SK-N-SH (cell line): ENCODE results near the gene TCFL5. TPM values are rescaled to one million over a fixed set of nuclear protein-coding genes. Genes with fewer than 3 reads are reported as not detected.

Source experiments
- CTCF ChIA-PET: fragments of 300-600, 350-600 bp; formaldehyde crosslinking; extraction: SDS; loops from one replicate; lab custom pipeline; 2021; lab: Yijun Ruan, JAX
- POLR2A ChIA-PET: fragments of 350-600 bp; sonication (Branson Sonifier 250); formaldehyde crosslinking; extraction: SDS; loops from one replicate; lab custom pipeline; 2020; ENCODE audit warnings: antibody characterized with exemption, inconsistent platforms; lab: Yijun Ruan, JAX
- DNase-seq: peaks from one replicate; pipeline ENCODE4 v3.0.0; 2012
- H2AFZ ChIP-seq: fragments of 200-600 bp; sonication (generic); 2 replicates; pipeline ENCODE4 v1.8.1; 2016; ENCODE audit warnings: antibody characterized with exemption, mild to moderate bottlenecking, low read depth
- H3F3A ChIP-seq: fragments of 200-600 bp; sonication (generic); replicated peaks from 2 replicates; pipeline ENCODE3; 2016; ENCODE audit warnings: antibody characterized with exemption, mild to moderate bottlenecking; ENCODE audit not compliant: insufficient read depth
- H3K27ac ChIP-seq, 2 experiments: fragments of 200-500 bp in 1 of 2; fragments of 200-600 bp in 1 of 2; sonication (Bioruptor generic) in 1 of 2; sonication (generic), shearing (Covaris generic) in 1 of 2; 2 replicates each; pipeline versions ENCODE4 v1.5.1 to v1.6.1; 2014 to 2016; ENCODE audit warnings: low read depth in 2 of 2, inconsistent platforms in 1 of 2, low read length in 1 of 2, mild to moderate bottlenecking in 1 of 2, mixed read lengths in 1 of 2
- H3K27me3 ChIP-seq: fragments of 200-600 bp; sonication (generic), shearing (Covaris generic); 2 replicates; pipeline ENCODE4 v1.6.1; 2016; ENCODE audit warnings: mixed run types; ENCODE audit not compliant: insufficient read depth
- H3K36me3 ChIP-seq, 2 experiments: fragments of 200-500 bp in 1 of 2; fragments of 200-600 bp in 1 of 2; sonication (Bioruptor generic) in 1 of 2; sonication (generic) in 1 of 2; replicated peaks in 1 of 2; 2 replicates each; pipeline versions ENCODE3 to v1.5.1; 2014 to 2016; ENCODE audit warnings: low read length in 1 of 2, mild to moderate bottlenecking in 1 of 2; ENCODE audit not compliant: insufficient read depth in 2 of 2, control insufficient read depth in 1 of 2
- H3K4me1 ChIP-seq, 2 experiments: fragments of 200-500 bp in 1 of 2; fragments of 200-600 bp in 1 of 2; sonication (Bioruptor generic) in 1 of 2; sonication (generic), shearing (Covaris generic) in 1 of 2; 2 replicates each; pipeline versions ENCODE4 v1.5.1 to v1.6.1; 2014 to 2016; ENCODE audit warnings: low read depth in 1 of 2, low read length in 1 of 2, mixed run types in 1 of 2; ENCODE audit not compliant: insufficient read depth in 2 of 2, control insufficient read depth in 1 of 2
- H3K4me2 ChIP-seq: fragments of 200-600 bp; sonication (generic), shearing (Covaris generic); 2 replicates; pipeline ENCODE4 v1.6.1; 2017; ENCODE audit warnings: mixed run types
- H3K4me3 ChIP-seq, 2 experiments: fragments of 200-500 bp in 1 of 2; fragments of 200-600 bp in 1 of 2; sonication (Bioruptor generic) in 1 of 2; sonication (generic), shearing (Covaris generic) in 1 of 2; 2 replicates each; pipeline versions ENCODE4 v1.5.1 to v1.8.1; 2014 to 2016; ENCODE audit warnings: low read depth in 2 of 2, inconsistent platforms in 1 of 2, low read length in 1 of 2, mild to moderate bottlenecking in 1 of 2, mixed read lengths in 1 of 2, moderate library complexity in 1 of 2
- H3K79me2 ChIP-seq: fragments of 200-600 bp; sonication (generic); 2 replicates; pipeline ENCODE4 v1.8.1; 2017; ENCODE audit warnings: mild to moderate bottlenecking; ENCODE audit not compliant: insufficient read depth
- H3K9ac ChIP-seq: fragments of 200-600 bp; sonication (generic); 2 replicates; pipeline ENCODE4 v1.6.1; 2017; ENCODE audit warnings: mixed run types
- H3K9me2 ChIP-seq: fragments of 200-600 bp; sonication (generic); 2 replicates; pipeline ENCODE4 v1.6.1; 2017; ENCODE audit warnings: mixed run types
- H3K9me3 ChIP-seq: fragments of 200-600 bp; sonication (generic); 2 replicates; pipeline ENCODE4 v1.6.1; 2017; ENCODE audit warnings: mixed run types, mild to moderate bottlenecking, moderate library complexity
- H4K20me1 ChIP-seq: fragments of 200-600 bp; sonication (generic); 2 replicates; pipeline ENCODE4 v1.6.1; 2017; ENCODE audit warnings: mild to moderate bottlenecking, mixed run types; ENCODE audit not compliant: insufficient read depth
- ELF1 ChIP-seq: IDR thresholded peaks from 2 replicates; pipeline ENCODE4 v1.4.0; 2012
- FOXM1 ChIP-seq: IDR thresholded peaks from 2 replicates; pipeline ENCODE4 v1.4.0; 2012; ENCODE audit warnings: low read depth, mild to moderate bottlenecking
- POLR2AphosphoS5 ChIP-seq: IDR thresholded peaks from 2 replicates; pipeline ENCODE4 v1.6.1; 2012; ENCODE audit warnings: low read depth, low read length
- RCOR1 ChIP-seq: fragments of 150-350 bp; IDR thresholded peaks from 2 replicates; pipeline ENCODE4 v1.6.1; 2017; ENCODE audit warnings: antibody characterized with exemption, low read length
- TAF1 ChIP-seq: IDR thresholded peaks from 2 replicates; pipeline ENCODE4 v1.6.1; 2012; ENCODE audit warnings: low read depth, mild to moderate bottlenecking, low read length, moderate library complexity, borderline replicate concordance
- YY1 ChIP-seq: IDR thresholded peaks from 2 replicates; pipeline ENCODE4 v1.4.0; 2012; ENCODE audit warnings: low read depth, mild to moderate bottlenecking
- WGBS: methylation state at CpG from one replicate; pipeline ENCODE4 v1.1.6; 2017; ENCODE audit warnings: low lambda C conversion rate; 5-methylcytosine and 5-hydroxymethylcytosine counted together
- polyA plus RNA-seq, 3 experiments: library from polyadenylated mRNA; depleted of rRNA; stranded (reverse); fragments of >200 nt; gene quantifications; 2 replicates each; pipeline ENCODE4 v1.2.3, GENCODE V29; 2012
- TF ChIP-seq, protein P1 (sequence below): IDR thresholded peaks from 2 replicates; pipeline ENCODE4; 2012
- TF ChIP-seq, protein P2 (sequence below): fragments of 150-350 bp; IDR thresholded peaks from 2 replicates; pipeline ENCODE4 v1.6.1; 2016; ENCODE audit warnings: mild to moderate bottlenecking, low read depth, low read length
- TF ChIP-seq, protein P3 (sequence below): IDR thresholded peaks from 2 replicates; pipeline ENCODE4 v1.4.0; 2012; ENCODE audit warnings: low read depth, borderline replicate concordance
- TF ChIP-seq, protein P4 (sequence below): fragments of 150-350 bp; IDR thresholded peaks from 2 replicates; pipeline ENCODE4 v1.6.1; 2017; ENCODE audit warnings: antibody characterized with exemption, low read length, low read depth, borderline replicate concordance
- TF ChIP-seq, protein P5 (sequence below): IDR thresholded peaks from 2 replicates; pipeline ENCODE4 v1.4.0; 2012; ENCODE audit warnings: low read depth

TCFL5 gene
- polyA plus RNA-seq, 1 of the 3 experiments (the other 2 are of a cell fraction), result 10.1 TPM

DNA sequence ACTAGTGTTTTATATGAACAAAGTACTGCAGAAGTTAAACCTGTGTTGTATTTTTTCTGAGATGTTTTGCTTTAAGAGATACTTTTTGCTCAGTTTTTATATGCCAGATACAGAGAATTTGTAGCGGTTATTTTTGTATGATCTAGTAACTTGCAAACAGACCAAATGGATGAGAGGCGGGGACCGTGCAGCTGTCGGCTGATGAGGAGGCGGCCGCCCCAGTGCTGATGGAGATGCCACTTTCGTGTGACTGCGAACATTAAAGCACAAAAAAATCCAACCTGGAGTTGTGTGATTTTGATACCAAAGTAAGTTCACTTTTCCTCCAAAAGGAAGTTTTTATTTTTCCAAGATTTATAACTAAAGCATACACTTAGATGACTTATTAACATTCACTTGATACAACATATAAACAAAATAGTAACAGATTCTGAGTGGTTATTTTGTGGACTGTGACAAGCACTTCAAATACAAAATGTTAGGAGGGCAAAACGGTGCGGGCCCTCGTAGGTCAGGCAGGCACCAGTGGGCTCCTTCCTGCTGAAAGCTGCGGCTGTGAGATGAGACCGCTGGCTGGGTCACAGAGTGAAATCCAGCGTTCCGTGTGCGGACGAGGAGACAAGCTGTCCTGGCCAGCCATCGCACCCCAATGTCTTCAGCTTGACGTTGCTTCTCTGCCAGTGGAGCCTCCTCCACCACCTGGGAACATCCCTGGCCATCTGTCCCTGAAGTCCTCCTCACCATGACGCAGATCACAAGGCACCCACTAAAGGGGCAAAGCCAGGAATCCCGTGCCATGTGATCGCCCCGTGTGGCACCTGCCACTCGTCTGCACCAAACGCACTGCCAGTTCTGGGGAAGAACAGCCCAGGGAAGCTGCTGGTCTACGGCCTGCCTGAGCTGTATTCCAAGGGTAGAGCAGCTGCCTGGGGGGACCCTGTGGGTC lies 61.0 kb downstream of the TCFL5 start:
- Histone ChIP-seq H3K9me2 (no peaks in the 10 kb centered on the region), H3K36me3 (peaks cover 19 to 35% of the 10 kb centered on the region in 2 experiments), H3F3A (peaks cover 17% of the 10 kb centered on the region), H3K4me3 (no peak overlapping the region), H2AFZ (no peak overlapping the region), H4K20me1 (0 out of 2 replicates have a peak, but pooled peaks cover 8% of the 10 kb centered on the region), H3K4me1 (peaks cover 6 to 18% of the 10 kb centered on the region in 2 experiments; a peak in 2 of 4 replicates), H3K27ac (no peak overlapping the region), H3K79me2 (peaks cover 21% of the 10 kb centered on the region), H3K9me3 (no peaks in the 10 kb centered on the region), H3K4me2 (no peak overlapping the region), H3K27me3 (no peaks in the 10 kb centered on the region), H3K9ac (no peak overlapping the region)
- POLR2A ChIA-PET, result no interaction called here
- TF ChIP-seq ELF1 (no peak), RCOR1 (no peak), YY1 (no peak), FOXM1 (no peak), TAF1 (no peak)
- TF ChIP-seq, protein P1, sequence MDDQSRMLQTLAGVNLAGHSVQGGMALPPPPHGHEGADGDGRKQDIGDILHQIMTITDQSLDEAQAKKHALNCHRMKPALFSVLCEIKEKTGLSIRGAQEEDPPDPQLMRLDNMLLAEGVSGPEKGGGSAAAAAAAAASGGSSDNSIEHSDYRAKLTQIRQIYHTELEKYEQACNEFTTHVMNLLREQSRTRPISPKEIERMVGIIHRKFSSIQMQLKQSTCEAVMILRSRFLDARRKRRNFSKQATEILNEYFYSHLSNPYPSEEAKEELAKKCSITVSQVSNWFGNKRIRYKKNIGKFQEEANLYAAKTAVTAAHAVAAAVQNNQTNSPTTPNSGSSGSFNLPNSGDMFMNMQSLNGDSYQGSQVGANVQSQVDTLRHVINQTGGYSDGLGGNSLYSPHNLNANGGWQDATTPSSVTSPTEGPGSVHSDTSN, result no peak
- TF ChIP-seq, protein P2, sequence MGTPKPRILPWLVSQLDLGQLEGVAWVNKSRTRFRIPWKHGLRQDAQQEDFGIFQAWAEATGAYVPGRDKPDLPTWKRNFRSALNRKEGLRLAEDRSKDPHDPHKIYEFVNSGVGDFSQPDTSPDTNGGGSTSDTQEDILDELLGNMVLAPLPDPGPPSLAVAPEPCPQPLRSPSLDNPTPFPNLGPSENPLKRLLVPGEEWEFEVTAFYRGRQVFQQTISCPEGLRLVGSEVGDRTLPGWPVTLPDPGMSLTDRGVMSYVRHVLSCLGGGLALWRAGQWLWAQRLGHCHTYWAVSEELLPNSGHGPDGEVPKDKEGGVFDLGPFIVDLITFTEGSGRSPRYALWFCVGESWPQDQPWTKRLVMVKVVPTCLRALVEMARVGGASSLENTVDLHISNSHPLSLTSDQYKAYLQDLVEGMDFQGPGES, result no peak
- TF ChIP-seq, protein P3, sequence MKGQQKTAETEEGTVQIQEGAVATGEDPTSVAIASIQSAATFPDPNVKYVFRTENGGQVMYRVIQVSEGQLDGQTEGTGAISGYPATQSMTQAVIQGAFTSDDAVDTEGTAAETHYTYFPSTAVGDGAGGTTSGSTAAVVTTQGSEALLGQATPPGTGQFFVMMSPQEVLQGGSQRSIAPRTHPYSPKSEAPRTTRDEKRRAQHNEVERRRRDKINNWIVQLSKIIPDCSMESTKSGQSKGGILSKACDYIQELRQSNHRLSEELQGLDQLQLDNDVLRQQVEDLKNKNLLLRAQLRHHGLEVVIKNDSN, result no peak
- TF ChIP-seq, protein P4, sequence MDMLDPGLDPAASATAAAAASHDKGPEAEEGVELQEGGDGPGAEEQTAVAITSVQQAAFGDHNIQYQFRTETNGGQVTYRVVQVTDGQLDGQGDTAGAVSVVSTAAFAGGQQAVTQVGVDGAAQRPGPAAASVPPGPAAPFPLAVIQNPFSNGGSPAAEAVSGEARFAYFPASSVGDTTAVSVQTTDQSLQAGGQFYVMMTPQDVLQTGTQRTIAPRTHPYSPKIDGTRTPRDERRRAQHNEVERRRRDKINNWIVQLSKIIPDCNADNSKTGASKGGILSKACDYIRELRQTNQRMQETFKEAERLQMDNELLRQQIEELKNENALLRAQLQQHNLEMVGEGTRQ, result no peak
- TF ChIP-seq, protein P5, sequence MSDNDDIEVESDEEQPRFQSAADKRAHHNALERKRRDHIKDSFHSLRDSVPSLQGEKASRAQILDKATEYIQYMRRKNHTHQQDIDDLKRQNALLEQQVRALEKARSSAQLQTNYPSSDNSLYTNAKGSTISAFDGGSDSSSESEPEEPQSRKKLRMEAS, result no peak
- WGBS, result 95% methylated on average over 25 of the region's 26 CpGs
- CTCF ChIA-PET, result interaction anchor here (1.0 kb wide), 1 partner anchor 15 kb away, joined by 4 read pairs; no protein-coding TSS in a partner anchor
- no peak for DNase-seq

DNA sequence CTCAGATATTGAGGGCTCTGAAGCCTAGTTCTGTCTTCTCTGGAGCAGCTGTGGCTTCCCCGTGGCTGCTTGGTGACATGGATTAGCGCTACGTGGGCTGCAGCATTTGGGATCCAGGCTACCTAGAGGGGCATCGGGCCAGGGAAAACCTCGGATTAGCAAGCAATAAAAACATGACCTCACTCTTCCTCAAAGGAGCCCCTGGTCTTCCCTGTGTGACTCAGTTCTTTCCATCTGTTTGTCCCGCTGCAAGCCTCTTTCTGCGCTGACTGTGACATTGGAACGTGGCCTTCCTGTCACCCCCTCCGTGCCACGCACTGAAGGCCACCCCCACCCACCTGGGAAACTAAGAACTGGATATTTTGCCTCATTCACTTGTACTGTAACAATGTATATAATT lies 61.7 kb downstream of the TCFL5 start:
- no peak for TF ChIP-seq POLR2AphosphoS5
- Histone ChIP-seq H3F3A (peaks cover 23% of the 10 kb centered on the region), H3K79me2 (peaks cover 17% of the 10 kb centered on the region), H3K9me2 (no peaks in the 10 kb centered on the region), H3K9me3 (no peaks in the 10 kb centered on the region), H3K4me1 (peaks cover 8 to 19% of the 10 kb centered on the region in 2 experiments; a peak in 2 of 4 replicates), H4K20me1 (0 out of 2 replicates have a peak, but pooled peaks cover 8% of the 10 kb centered on the region), H3K9ac (no peak overlapping the region), H3K4me2 (no peak overlapping the region), H3K36me3 (peaks cover 19 to 35% of the 10 kb centered on the region in 2 experiments), H3K27me3 (no peaks in the 10 kb centered on the region), H3K4me3 (no peak overlapping the region), H2AFZ (no peak overlapping the region), H3K27ac (no peak overlapping the region)
- DNase-seq, result no peak
- CTCF ChIA-PET, result no interaction called here
- POLR2A ChIA-PET, result no interaction called here
- WGBS, result 83% methylated on average over 7 of the region's 10 CpGs
